GM19372 (cell line): ENCODE results near the gene MAP4K5.
"Not testable (repeated sequence)": the region's sequence is repeated elsewhere in the genome, so short reads cannot be mapped to it uniquely, and the experiment has no call there.

ENCODE experiments used
- ATAC-seq: cut with Tn5 transposase; IDR thresholded peaks from one replicate; pipeline ENCODE4 v1.9.1; 2021; ENCODE audit warnings: mild to moderate bottlenecking, low read depth, moderate library complexity; ENCODE audit not compliant: unreplicated experiment

The MAP4K5 gene

GRCh38 chr14:50533241-50533705 lies 904 bp upstream of the MAP4K5 start:
- ATAC-seq: no peak

GRCh38 chr14:50531595-50532501 lies 521 bp downstream of the MAP4K5 start:
- ATAC-seq: peak; percentile 35

GRCh38 chr14:50530794-50531365 lies 1.5 kb downstream of the MAP4K5 start:
- no peak for ATAC-seq

GRCh38 chr14:50530358-50530757 lies 2.0 kb downstream of the MAP4K5 start:
- ATAC-seq: no peak

- no peak for ATAC-seq
Observed at GRCh38 chr14:50529288-50530179, 2.8 kb downstream of the MAP4K5 start.

- no peak for ATAC-seq
Observed at GRCh38 chr14:50528000-50528399, 4.4 kb downstream of the MAP4K5 start.

- ATAC-seq: no peak
Observed at GRCh38 chr14:50524731-50525515, 7.4 kb downstream of the MAP4K5 start.

- no peak for ATAC-seq
Observed at GRCh38 chr14:50524060-50524459, 8.3 kb downstream of the MAP4K5 start.

- ATAC-seq: no peak
Observed at GRCh38 chr14:50523271-50524041, 8.9 kb downstream of the MAP4K5 start.

- ATAC-seq: peak; percentile 38
Observed at GRCh38 chr14:50521912-50522341, 10.4 kb downstream of the MAP4K5 start.

- peak; percentile 43 for ATAC-seq
Observed at GRCh38 chr14:50520947-50521815, 11.2 kb downstream of the MAP4K5 start.

GRCh38 chr14:50516091-50516490 lies 16.3 kb downstream of the MAP4K5 start:
- no peak for ATAC-seq

- ATAC-seq: no peak
Observed at GRCh38 chr14:50512463-50512862, 19.9 kb downstream of the MAP4K5 start.

GRCh38 chr14:50510157-50510556 lies 22.2 kb downstream of the MAP4K5 start:
- no peak for ATAC-seq

- not testable (repeated sequence) for ATAC-seq
Observed at GRCh38 chr14:50507078-50507477, 25.3 kb downstream of the MAP4K5 start.

- ATAC-seq: no peak
Observed at GRCh38 chr14:50501642-50502041, 30.7 kb downstream of the MAP4K5 start.

GRCh38 chr14:50497351-50497750 lies 35.0 kb downstream of the MAP4K5 start:
- no peak for ATAC-seq

GRCh38 chr14:50489851-50490250 lies 42.5 kb downstream of the MAP4K5 start:
- ATAC-seq: no peak
